HG02623 (cell line): ENCODE data around the gene CDR2L.
A peak's percentile ranks its signal among the peaks of the same experiment; 100 is the strongest.
"Not testable (repeated sequence)": the region's sequence is repeated elsewhere in the genome, so short reads cannot be mapped to it uniquely, and the experiment has no call there.

ENCODE experiments used
- ATAC-seq: cut with Tn5 transposase; IDR thresholded peaks from one replicate; pipeline ENCODE4 v1.9.1; 2021; ENCODE audit warnings: moderate library complexity; ENCODE audit not compliant: unreplicated experiment

Gene CDR2L

DNA sequence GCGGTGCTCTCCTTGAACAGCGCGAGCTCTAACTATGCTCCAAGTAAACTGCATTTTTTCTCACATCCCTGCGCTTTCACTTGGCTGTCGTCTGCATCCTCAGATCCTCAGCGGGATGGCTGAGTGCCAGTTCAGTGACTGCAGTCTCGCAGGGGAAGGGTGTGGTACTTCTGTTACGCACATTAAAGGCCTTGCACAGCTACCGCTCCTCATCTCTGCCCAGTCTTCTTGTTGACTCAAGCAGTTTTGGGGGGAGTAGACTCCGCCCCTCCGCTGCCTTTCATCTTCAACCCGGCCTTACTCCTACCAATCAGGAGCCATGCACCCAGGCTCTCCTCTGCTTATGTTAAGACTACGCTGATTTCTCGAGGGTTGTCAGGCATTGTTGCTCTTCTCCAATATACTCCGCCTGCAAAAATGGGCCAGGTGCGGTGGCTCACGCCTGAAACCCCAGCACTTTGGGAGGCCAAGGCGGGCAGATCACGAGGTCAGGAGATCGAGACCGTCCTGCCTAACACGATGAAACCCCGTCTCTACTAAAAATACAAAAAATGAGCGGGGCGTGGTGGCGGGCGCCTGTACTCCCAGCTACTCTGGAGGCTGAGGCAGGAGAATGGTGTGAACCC is 49.3 kb downstream of the CDR2L start:
- no peak for ATAC-seq

DNA sequence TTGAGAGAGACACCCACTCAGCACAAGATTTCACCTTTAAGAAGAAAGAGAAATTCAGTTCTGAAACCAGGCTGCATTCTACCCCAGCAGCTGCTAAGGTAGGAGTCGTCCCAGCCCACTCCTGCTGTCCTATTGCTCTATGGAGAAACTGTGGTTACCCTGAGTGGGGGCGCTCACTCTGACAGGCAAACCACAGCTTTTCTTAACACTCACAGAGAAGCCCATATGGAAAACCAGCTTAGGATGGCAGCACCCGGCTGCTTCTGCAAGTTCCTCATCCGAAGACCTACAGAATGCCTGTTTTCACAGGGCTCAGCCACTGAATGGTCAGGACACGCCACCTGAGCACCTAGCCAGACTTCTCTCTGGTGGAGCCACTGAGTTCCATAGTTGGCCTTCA is 51.8 kb downstream of the CDR2L start:
- ATAC-seq: no peak

- no peak for ATAC-seq
Observed at GRCh38 chr17:75041656-75042280, 54.3 kb downstream of the CDR2L start.

GRCh38 chr17:75043789-75044188 is 56.4 kb downstream of the CDR2L start:
- ATAC-seq: not testable (repeated sequence)

DNA sequence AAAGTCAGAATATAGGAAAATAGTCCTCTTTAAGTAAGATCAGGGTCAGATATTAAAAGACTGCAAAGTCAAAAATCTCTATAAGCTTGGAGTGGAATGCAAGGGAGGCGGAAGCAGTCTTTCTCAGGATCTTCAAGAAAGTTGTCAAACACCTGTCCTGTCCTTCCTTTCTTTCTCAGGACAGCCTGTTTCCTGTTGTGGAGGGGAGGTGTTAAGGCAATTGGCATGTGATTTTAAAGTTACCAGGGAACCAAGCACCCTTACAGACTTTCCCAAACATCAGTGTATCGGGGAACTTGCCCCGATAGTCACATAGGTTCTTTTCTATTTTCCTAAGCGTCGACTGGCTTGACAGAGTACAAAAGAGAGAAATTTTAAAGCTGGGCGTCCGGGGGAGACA is 57.3 kb downstream of the CDR2L start:
- no peak for ATAC-seq

DNA sequence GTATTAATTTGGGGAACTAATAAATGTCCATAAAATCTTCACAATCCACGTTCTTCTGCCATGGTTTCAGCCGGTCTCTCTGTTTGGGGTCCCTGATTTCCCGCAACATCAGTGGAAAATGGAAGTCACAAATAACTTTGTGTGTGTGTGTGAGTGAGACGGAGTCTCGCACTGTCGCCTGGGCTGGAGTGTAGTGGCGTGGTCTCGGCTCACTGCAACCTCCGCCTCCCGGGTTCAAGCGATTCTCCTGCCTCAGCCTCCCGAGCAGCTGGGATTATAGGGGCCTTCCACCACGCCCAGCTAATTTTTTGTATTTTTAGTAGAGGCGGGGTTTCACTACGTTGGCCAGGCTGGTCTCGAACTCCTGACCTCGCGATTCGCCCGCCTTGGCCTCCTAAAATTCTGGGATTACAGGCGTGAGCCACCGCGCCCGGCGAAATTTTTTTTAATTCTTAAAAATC is 58.5 kb downstream of the CDR2L start:
- not testable (repeated sequence) for ATAC-seq

DNA sequence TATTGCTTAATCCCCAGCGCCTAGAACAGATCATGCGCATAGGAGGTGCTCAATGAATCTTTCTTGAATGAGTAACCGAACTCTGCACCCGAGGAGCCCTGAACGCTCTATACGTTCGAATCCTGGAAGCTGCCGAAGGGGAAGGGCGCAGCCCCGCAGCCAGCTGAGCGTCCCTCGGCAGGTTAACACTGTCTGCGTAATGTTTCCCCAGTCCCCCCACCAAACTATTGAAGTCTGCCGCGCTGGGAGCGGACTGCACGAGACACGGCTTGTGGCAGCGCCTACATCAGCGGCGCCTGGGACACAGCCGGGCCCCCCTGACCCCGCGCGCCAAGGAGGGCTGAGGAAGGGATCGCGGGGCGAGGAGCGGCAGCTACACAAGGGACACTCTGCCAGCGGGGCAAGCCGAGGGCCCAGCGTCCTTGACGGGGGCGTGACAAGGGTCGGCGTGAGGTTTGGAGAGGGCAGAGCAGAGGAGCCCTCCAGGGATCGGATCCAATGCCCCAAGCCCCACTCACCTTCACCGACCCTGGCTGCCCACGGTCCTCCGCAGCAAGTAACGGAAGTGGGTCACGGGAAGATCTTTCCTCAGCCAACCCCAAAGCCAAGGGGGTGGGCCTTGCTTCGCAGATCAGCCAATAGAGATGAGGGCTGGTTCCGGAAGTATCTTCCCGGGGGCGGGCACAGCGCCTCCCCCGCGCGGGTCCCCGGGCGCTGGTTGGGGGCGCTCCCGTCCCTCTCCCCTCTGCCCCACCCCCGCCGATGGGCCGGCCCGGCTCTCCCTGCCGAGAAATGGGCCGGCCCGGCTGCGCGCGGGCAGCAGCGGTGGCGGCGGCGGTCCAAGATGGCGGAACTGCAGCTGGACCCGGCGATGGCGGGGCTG is 59.2 kb downstream of the CDR2L start, which contains the start of the genes ATP5PD and KCTD2:
Gene ATP5PD, minus strand, starts transcription at position 563 of the 883 bp plus-strand sequence. CDS start 4,319 bp downstream, outside the sequence.
Gene KCTD2, plus strand, starts transcription at position 819 of the 883 bp plus-strand sequence. Its CDS starts 26 bp downstream, at position 845.
- ATAC-seq: peak; percentile 94

GRCh38 chr17:75047398-75048098 is 60.1 kb downstream of the CDR2L start:
- ATAC-seq: peak; percentile 6

DNA sequence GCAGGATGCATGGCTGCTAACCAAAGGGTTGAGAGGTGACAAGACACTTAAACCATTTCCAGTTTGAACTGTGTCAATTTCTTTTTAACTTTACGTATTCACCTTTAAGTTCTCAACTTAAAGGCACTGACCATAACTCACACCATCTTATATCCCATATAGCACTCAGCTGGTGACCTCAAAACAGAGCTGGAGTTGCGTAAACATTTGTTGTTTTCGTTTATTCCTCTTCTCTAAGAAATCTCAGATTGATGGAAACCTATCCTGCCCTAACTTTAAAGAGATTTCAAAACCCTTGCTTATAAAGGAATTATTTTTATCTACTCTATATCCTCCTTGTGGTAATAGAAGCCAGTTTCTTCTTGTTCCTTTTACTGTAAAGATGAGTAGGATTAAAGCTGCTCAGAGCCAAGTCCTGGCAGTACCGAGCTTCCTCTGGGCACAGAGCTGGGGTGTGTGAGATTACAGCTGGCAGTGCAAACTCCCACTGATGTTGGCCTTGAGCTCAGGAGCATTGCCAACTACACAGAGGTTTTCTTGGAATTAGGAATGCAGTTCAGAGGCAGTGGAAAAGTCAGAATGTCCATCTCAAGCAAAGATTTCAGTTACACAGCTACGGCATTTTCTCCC is 60.9 kb downstream of the CDR2L start:
- ATAC-seq: no peak

DNA sequence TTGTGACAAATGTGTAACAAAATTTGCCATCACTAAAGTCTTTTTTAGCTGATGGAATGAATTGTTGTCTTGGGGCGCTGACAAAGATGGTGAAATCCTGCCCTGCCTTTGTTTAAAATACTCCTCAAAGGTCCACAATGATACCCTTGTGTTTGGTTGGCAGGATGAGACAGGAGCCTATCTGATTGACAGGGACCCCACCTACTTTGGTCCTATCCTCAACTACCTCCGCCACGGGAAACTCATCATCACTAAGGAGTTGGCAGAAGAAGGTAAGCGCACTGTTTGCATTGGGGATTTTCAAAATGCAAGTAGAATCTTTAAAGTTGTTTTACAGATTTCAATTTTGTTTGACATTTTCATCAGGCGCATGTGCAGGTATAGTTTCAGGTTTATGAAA is 61.6 kb downstream of the CDR2L start:
- ATAC-seq: no peak

- no peak for ATAC-seq
Observed at GRCh38 chr17:75049706-75050105, 62.3 kb downstream of the CDR2L start.

DNA sequence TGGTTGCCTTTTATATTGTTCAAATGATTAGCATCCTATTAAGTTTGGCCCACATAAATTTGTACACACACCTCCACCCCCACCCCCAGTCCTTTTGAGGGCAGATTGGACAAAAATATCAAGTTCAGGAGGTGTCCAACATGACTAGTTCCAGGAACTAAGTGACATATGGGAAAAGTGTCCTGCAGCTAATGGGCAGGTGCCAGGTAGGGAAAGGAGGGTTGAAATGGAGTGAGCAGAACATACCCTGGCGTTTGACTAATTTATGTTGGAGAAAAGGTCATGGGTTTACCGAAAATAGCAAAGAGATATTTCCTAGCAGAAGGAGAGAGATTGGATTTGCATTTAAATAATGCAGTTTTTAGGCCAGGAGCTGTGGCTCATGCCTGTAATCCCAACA is 64.5 kb downstream of the CDR2L start:
- ATAC-seq: no peak
